Nephron (organoid): ENCODE results near the gene PDS5B.

Source experiments
- H3K27ac Mint-ChIP-seq, 3 experiments: 2 replicates each; pipeline ENCODE4 v1.8.0; 2020; ENCODE audit warnings: mixed read lengths in 3 of 3, mild to moderate bottlenecking in 2 of 3, moderate library complexity in 1 of 3
- H3K27me3 Mint-ChIP-seq: 2 replicates; pipeline ENCODE4 v1.8.0; 2021; ENCODE audit warnings: low read depth, mild to moderate bottlenecking, moderate library complexity, mixed read lengths
- H3K36me3 Mint-ChIP-seq: 2 replicates; pipeline ENCODE4 v1.8.0; 2020; ENCODE audit warnings: low read depth, mixed read lengths
- H3K4me1 Mint-ChIP-seq: 2 replicates; pipeline ENCODE4 v1.8.0; 2020; ENCODE audit warnings: mixed read lengths
- H3K4me3 Mint-ChIP-seq, 3 experiments: 2 replicates each; pipeline ENCODE4 v1.8.0; 2020; ENCODE audit warnings: mild to moderate bottlenecking in 3 of 3, mixed read lengths in 3 of 3, moderate library complexity in 2 of 3
- H3K9me3 Mint-ChIP-seq: 2 replicates; pipeline ENCODE4 v1.8.0; 2020; ENCODE audit warnings: mixed read lengths
- CTCF ChIP-seq, 3 experiments: fragments of 200-600 bp; sonication (generic); IDR thresholded peaks; one replicate each; pipeline ENCODE4 v1.5.0; 2021; ENCODE audit warnings: antibody characterized with exemption in 3 of 3; ENCODE audit not compliant: unreplicated experiment in 3 of 3

Gene PDS5B

GRCh38 chr13:32632343-32632909 lies 46.2 kb downstream of the PDS5B start:
- TF ChIP-seq CTCF (IDR thresholded peaks at IDR 0.05; ENCODE audit: unreplicated experiment in 3 of 3): no peak
- H3K4me1 Mint-ChIP-seq: peaks cover 10% of the 10 kb centered on the region
- no peak overlapping the region for H3K4me3 Mint-ChIP-seq
- H3K36me3 Mint-ChIP-seq: peaks cover 36% of the 10 kb centered on the region
- H3K27ac Mint-ChIP-seq: no peak overlapping the region
- peaks cover 2% of the 10 kb centered on the region for H3K9me3 Mint-ChIP-seq
- no peaks in the 10 kb centered on the region for H3K27me3 Mint-ChIP-seq

GRCh38 chr13:32636711-32637110 lies 50.5 kb downstream of the PDS5B start:
- H3K4me1 Mint-ChIP-seq: peaks cover 7% of the 10 kb centered on the region
- no peaks in the 10 kb centered on the region for H3K27me3 Mint-ChIP-seq
- H3K36me3 Mint-ChIP-seq: peaks cover 8% of the 10 kb centered on the region
- TF ChIP-seq CTCF (IDR thresholded peaks at IDR 0.05; ENCODE audit: unreplicated experiment in 3 of 3): no peak
- no peak overlapping the region for H3K27ac Mint-ChIP-seq
- H3K4me3 Mint-ChIP-seq: no peak overlapping the region
- no peaks in the 10 kb centered on the region for H3K9me3 Mint-ChIP-seq

- Mint-ChIP-seq H3K27ac (no peak overlapping the region), H3K36me3 (peaks cover 6% of the 10 kb centered on the region), H3K27me3 (no peaks in the 10 kb centered on the region)
Measured at GRCh38 chr13:32638739-32639138, 52.5 kb downstream of the PDS5B start.

GRCh38 chr13:32639502-32640105 lies 53.4 kb downstream of the PDS5B start:
- TF ChIP-seq CTCF (IDR thresholded peaks at IDR 0.05; ENCODE audit: unreplicated experiment in 3 of 3): peak; percentile 65 to 84 (median 68)
- H3K36me3 Mint-ChIP-seq: peaks cover 6% of the 10 kb centered on the region
- H3K4me1 Mint-ChIP-seq: peaks cover 14% of the 10 kb centered on the region
- peak overlapping the region in 1 of 3 experiments; percentile 23 for H3K27ac Mint-ChIP-seq
- H3K27me3 Mint-ChIP-seq: no peaks in the 10 kb centered on the region
- H3K4me3 Mint-ChIP-seq: no peak overlapping the region
- no peaks in the 10 kb centered on the region for H3K9me3 Mint-ChIP-seq

More at GRCh38 chr13:32638739-32639138, 52.5 kb downstream of the PDS5B start:
- Mint-ChIP-seq H3K4me3 (no peak overlapping the region), H3K9me3 (no peaks in the 10 kb centered on the region), H3K4me1 (peaks cover 12% of the 10 kb centered on the region)
- no peak for TF ChIP-seq CTCF (IDR thresholded peaks at IDR 0.05; ENCODE audit: unreplicated experiment in 3 of 3)

- peaks cover 25% of the 10 kb centered on the region for H3K4me1 Mint-ChIP-seq
- H3K27me3 Mint-ChIP-seq: no peaks in the 10 kb centered on the region
- no peak overlapping the region for H3K4me3 Mint-ChIP-seq
- TF ChIP-seq CTCF (IDR thresholded peaks at IDR 0.05; ENCODE audit: unreplicated experiment in 3 of 3): no peak
- H3K27ac Mint-ChIP-seq: peak overlapping the region in 1 of 3 experiments; percentile 10
- peaks cover 6% of the 10 kb centered on the region for H3K36me3 Mint-ChIP-seq
- H3K9me3 Mint-ChIP-seq: no peaks in the 10 kb centered on the region
Measured at GRCh38 chr13:32642316-32642715, 56.1 kb downstream of the PDS5B start.

- Mint-ChIP-seq H3K4me1 (peaks cover 28% of the 10 kb centered on the region), H3K27ac (no peak overlapping the region), H3K27me3 (no peaks in the 10 kb centered on the region), H3K36me3 (peaks cover 6% of the 10 kb centered on the region), H3K4me3 (no peak overlapping the region), H3K9me3 (no peaks in the 10 kb centered on the region)
- no peak for TF ChIP-seq CTCF (IDR thresholded peaks at IDR 0.05; ENCODE audit: unreplicated experiment in 3 of 3)
Measured at GRCh38 chr13:32642858-32643257, 56.6 kb downstream of the PDS5B start.
